GM19397 (cell line): ENCODE results near the gene MRPL18.
A peak's percentile ranks its signal among the peaks of the same experiment; 100 is the strongest.
"Not testable (repeated sequence)": the region's sequence is repeated elsewhere in the genome, so short reads cannot be mapped to it uniquely, and the experiment has no call there.

ENCODE experiments used
- ATAC-seq: cut with Tn5 transposase; IDR thresholded peaks from one replicate; pipeline ENCODE4 v1.9.1; 2021; ENCODE audit warnings: mild to moderate bottlenecking, moderate library complexity; ENCODE audit not compliant: unreplicated experiment

The MRPL18 gene

GRCh38 chr6:159769470-159769869, 20.8 kb upstream of the MRPL18 start:
- ATAC-seq, result no peak

- no peak for ATAC-seq
Observed at GRCh38 chr6:159772196-159772595, 18.1 kb upstream of the MRPL18 start.

- no peak for ATAC-seq
Observed at GRCh38 chr6:159777240-159777904, 12.9 kb upstream of the MRPL18 start.

GRCh38 chr6:159778131-159778530, 12.1 kb upstream of the MRPL18 start:
- no peak for ATAC-seq

GRCh38 chr6:159778542-159779103, 11.6 kb upstream of the MRPL18 start:
- no peak for ATAC-seq

GRCh38 chr6:159788276-159788675, 2.0 kb upstream of the MRPL18 start:
- no peak for ATAC-seq

- peak; percentile 0 for ATAC-seq
Observed at GRCh38 chr6:159788753-159789376, 1.4 kb upstream of the MRPL18 start.

- ATAC-seq, result peak; percentile 75
Observed at GRCh38 chr6:159789377-159790148, 704 bp upstream of the MRPL18 start, which contains the start of gene TCP1. TSS of gene TCP1 (minus strand) at chr6:159789602. CDS start at chr6:159789468, 134 bp downstream.

- no peak for ATAC-seq
Observed at GRCh38 chr6:159790956-159791598, 810 bp downstream of the MRPL18 start.

GRCh38 chr6:159794976-159795375, 4.7 kb downstream of the MRPL18 start:
- not testable (repeated sequence) for ATAC-seq

GRCh38 chr6:159797554-159797953, 7.3 kb downstream of the MRPL18 start:
- no peak for ATAC-seq

- ATAC-seq, result no peak
Observed at GRCh38 chr6:159800141-159800865, 10.0 kb downstream of the MRPL18 start, which contains the start of gene PNLDC1. TSS of gene PNLDC1 (plus strand) at chr6:159800276. CDS start at chr6:159800308, 32 bp downstream.

- no peak for ATAC-seq
Observed at GRCh38 chr6:159801935-159802334, 11.7 kb downstream of the MRPL18 start.

GRCh38 chr6:159804504-159804903, 14.2 kb downstream of the MRPL18 start:
- ATAC-seq, result no peak

GRCh38 chr6:159805440-159806020, 15.3 kb downstream of the MRPL18 start:
- no peak for ATAC-seq

- no peak for ATAC-seq
Observed at GRCh38 chr6:159806021-159806458, 15.8 kb downstream of the MRPL18 start.

GRCh38 chr6:159807150-159807858, 17.0 kb downstream of the MRPL18 start:
- ATAC-seq, result no peak

- no peak for ATAC-seq
Observed at GRCh38 chr6:159808647-159809046, 18.4 kb downstream of the MRPL18 start.

- no peak for ATAC-seq
Observed at GRCh38 chr6:159809149-159809548, 18.9 kb downstream of the MRPL18 start.
